GM23338 (cell line): ENCODE data around the gene SLC24A4. TPM values are rescaled to one million over a fixed set of nuclear protein-coding genes. Genes with fewer than 3 reads are reported as not detected.

Experiments used
- ATAC-seq: fragments of 200-7000 bp; cut with Tn5 transposase; 3 replicates; pipeline ENCODE4 v1.9.1; 2020
- DNase-seq: peaks from one replicate; pipeline ENCODE4 v3.0.0-alpha.2; 2015; ENCODE audit warnings: low spot score
- H2AFZ ChIP-seq: fragments of 200-600 bp; sonication (generic); 2 replicates; pipeline ENCODE4 v1.8.0; 2016; ENCODE audit warnings: antibody characterized with exemption, mild to moderate bottlenecking, moderate library complexity
- H3F3A ChIP-seq: fragments of 200-600 bp; sonication (generic); replicated peaks from 2 replicates; pipeline ENCODE4 v1.8.0; 2017; ENCODE audit warnings: antibody characterized with exemption, mixed run types, low read depth
- H3K27ac ChIP-seq: fragments of 200-600 bp; sonication (generic); 2 replicates; pipeline ENCODE4 v1.6.1; 2016; ENCODE audit warnings: low read depth
- H3K27me3 ChIP-seq: fragments of 200-600 bp; sonication (generic); 2 replicates; pipeline ENCODE4 v1.8.0; 2016; ENCODE audit warnings: mild to moderate bottlenecking, mixed run types, moderate library complexity; ENCODE audit not compliant: insufficient read depth
- H3K36me3 ChIP-seq: fragments of 200-600 bp; sonication (generic); 2 replicates; pipeline ENCODE4 v1.8.0; 2016; ENCODE audit warnings: mild to moderate bottlenecking; ENCODE audit not compliant: insufficient read depth
- H3K4me1 ChIP-seq: fragments of 200-600 bp; sonication (generic); 2 replicates; pipeline ENCODE4 v1.8.0; 2016; ENCODE audit warnings: mild to moderate bottlenecking, moderate library complexity; ENCODE audit not compliant: insufficient read depth
- H3K4me2 ChIP-seq: fragments of 200-600 bp; sonication (generic); 2 replicates; pipeline ENCODE4 v1.7.1; 2017; ENCODE audit warnings: mixed run types
- H3K4me3 ChIP-seq: fragments of 200-600 bp; sonication (generic); 2 replicates; pipeline ENCODE4 v1.6.1; 2016; ENCODE audit warnings: mixed run types
- H3K79me2 ChIP-seq: fragments of 200-600 bp; sonication (generic); replicated peaks from 2 replicates; pipeline ENCODE4 v1.8.0; 2017; ENCODE audit warnings: mild to moderate bottlenecking; ENCODE audit not compliant: insufficient read depth
- H3K9me2 ChIP-seq: fragments of 200-600 bp; sonication (generic); 2 replicates; pipeline ENCODE4 v1.8.0; 2017; ENCODE audit not compliant: insufficient read depth
- H4K20me1 ChIP-seq: fragments of 200-600 bp; sonication (generic); replicated peaks from 2 replicates; pipeline ENCODE4 v1.8.0; 2017; ENCODE audit warnings: mild to moderate bottlenecking; ENCODE audit not compliant: insufficient read depth
- H3K27ac Mint-ChIP-seq: 2 replicates; pipeline ENCODE4 v1.8.0; 2020; ENCODE audit warnings: inconsistent platforms, mild to moderate bottlenecking, moderate library complexity, mixed read lengths
- H3K27me3 Mint-ChIP-seq: 3 replicates; pipeline ENCODE4 v1.8.0; 2022; ENCODE audit warnings: low read depth, mild to moderate bottlenecking, moderate library complexity, mixed read lengths, inconsistent platforms; ENCODE audit not compliant: insufficient read depth, poor library complexity
- H3K36me3 Mint-ChIP-seq: 3 replicates; pipeline ENCODE4 v1.8.0; 2021; ENCODE audit warnings: low read depth, mild to moderate bottlenecking, inconsistent platforms, moderate library complexity, mixed read lengths
- H3K4me1 Mint-ChIP-seq: 3 replicates; pipeline ENCODE4 v1.8.0; 2020; ENCODE audit warnings: mild to moderate bottlenecking, inconsistent platforms, mixed read lengths
- H3K4me3 Mint-ChIP-seq: 3 replicates; pipeline ENCODE4 v1.8.0; 2021; ENCODE audit warnings: moderate library complexity, mild to moderate bottlenecking, inconsistent platforms, mixed read lengths
- H3K9me3 Mint-ChIP-seq: 3 replicates; pipeline ENCODE4 v1.8.0; 2020; ENCODE audit warnings: moderate library complexity, mild to moderate bottlenecking, inconsistent platforms, mixed read lengths
- CREB1 ChIP-seq: fragments of 250-450 bp; sonication (Bioruptor Pico); IDR thresholded peaks from 2 replicates; pipeline ENCODE4 v1.5.0; 2020; ENCODE audit warnings: low read depth, mild to moderate bottlenecking, moderate library complexity
- EZH2 ChIP-seq: fragments of 200-600 bp; sonication (generic); IDR thresholded peaks from one replicate; pipeline ENCODE4 v1.8.0; 2017; ENCODE audit warnings: antibody characterized with exemption, mild to moderate bottlenecking, low read depth; ENCODE audit not compliant: unreplicated experiment
- EZH2phosphoT487 ChIP-seq: fragments of 200-600 bp; sonication (generic); IDR thresholded peaks from one replicate; pipeline ENCODE4 v1.8.1; 2018; ENCODE audit warnings: antibody characterized with exemption; ENCODE audit not compliant: unreplicated experiment
- JUNB ChIP-seq: IDR thresholded peaks from one replicate; pipeline ENCODE4 v1.6.1; 2016; ENCODE audit warnings: antibody characterized with exemption; ENCODE audit not compliant: unreplicated experiment
- NANOG ChIP-seq: IDR thresholded peaks from 2 replicates; pipeline ENCODE4 v1.6.1; 2016; ENCODE audit warnings: antibody characterized with exemption, borderline replicate concordance
- POLR2AphosphoS5 ChIP-seq: IDR thresholded peaks from 2 replicates; pipeline ENCODE4 v1.6.1; 2016; ENCODE audit warnings: antibody characterized with exemption, low read depth
- STAT1 ChIP-seq: IDR thresholded peaks from one replicate; pipeline ENCODE4 v1.6.1; 2016; ENCODE audit warnings: antibody characterized with exemption; ENCODE audit not compliant: unreplicated experiment
- ZNF114 ChIP-seq: fragments of 250-450 bp; sonication (Bioruptor Pico); IDR thresholded peaks from 2 replicates; pipeline ENCODE4 v1.5.0; 2020; ENCODE audit warnings: mild to moderate bottlenecking, moderate library complexity
- ZNF331 ChIP-seq: fragments of 250-450 bp; sonication (Bioruptor Pico); IDR thresholded peaks from 2 replicates; pipeline ENCODE4 v1.5.0; 2020; ENCODE audit warnings: low read depth, mild to moderate bottlenecking, moderate library complexity
- polyA plus RNA-seq: library from polyadenylated mRNA; unstranded; fragments of >200 nt; fragmentation: Nextera tagmentation; extraction: Ambion mirVana; gene quantifications from 2 replicates; pipeline ENCODE4 v1.2.1, GENCODE V29; 2016
- total RNA-seq: library from RNA; depleted of rRNA; stranded (reverse); fragments of >200 nt; shearing (Covaris generic); gene quantifications from 2 replicates; pipeline ENCODE4 v1.2.3, GENCODE V29; 2014
- TF ChIP-seq, protein P1 (sequence below), 2 experiments: fragments of 200-600 bp in 1 of 2; sonication (generic) in 1 of 2; conservative IDR thresholded peaks; 2 replicates each; pipeline versions ENCODE4 v1.5.1 to v1.6.1; 2016 to 2017; ENCODE audit warnings: antibody characterized with exemption in 2 of 2, low read depth in 2 of 2, mild to moderate bottlenecking in 2 of 2, moderate library complexity in 1 of 2
- TF ChIP-seq, protein P2 (sequence below): IDR thresholded peaks from 2 replicates; pipeline ENCODE4 v1.6.1; 2016; ENCODE audit warnings: antibody characterized with exemption
- TF ChIP-seq, protein P3 (sequence below): IDR thresholded peaks from one replicate; pipeline ENCODE4 v1.6.1; 2018; ENCODE audit warnings: antibody characterized with exemption; ENCODE audit not compliant: unreplicated experiment
- TF ChIP-seq, protein P4 (sequence below): fragments of 250-450 bp; sonication (Bioruptor Pico); IDR thresholded peaks from 2 replicates; pipeline ENCODE4 v1.5.0; 2020; ENCODE audit warnings: mild to moderate bottlenecking, moderate library complexity

Gene SLC24A4
- total and polyA plus RNA-seq, 2 experiments from 2014 or later: 0.06 to 0.38 TPM

DNA sequence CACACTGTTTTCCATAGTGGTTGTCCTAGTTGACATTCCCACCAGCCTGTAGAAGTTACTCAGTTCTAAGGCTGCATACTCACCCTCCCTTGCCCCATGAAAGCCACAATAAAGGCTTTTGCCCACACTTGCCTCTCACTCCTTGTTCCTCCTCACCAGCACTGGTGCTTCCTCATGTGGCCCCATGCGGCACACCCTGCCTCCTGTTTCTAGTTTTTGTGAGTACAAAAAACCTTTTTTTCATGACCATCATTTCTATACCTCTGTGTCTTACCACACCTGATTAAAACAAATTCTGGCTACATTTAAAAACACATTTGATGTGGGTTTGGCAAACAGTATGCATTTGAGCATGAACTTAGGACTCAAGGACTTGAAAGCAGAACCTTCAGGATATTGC, 149.9 kb downstream of the SLC24A4 start:
- Histone ChIP-seq H3F3A (no peaks in the 10 kb centered on the region), H3K4me2 (no peak overlapping the region), H3K27ac (no peak overlapping the region), H3K4me1 (peaks cover 10% of the 10 kb centered on the region), H3K4me3 (no peak overlapping the region), H3K9me2 (peaks cover 10% of the 10 kb centered on the region; the same call in 1 of the 2 replicates), H2AFZ (peak overlapping the region; percentile 72; the same call in 1 of the 2 replicates), H3K79me2 (no peaks in the 10 kb centered on the region), H4K20me1 (no peaks in the 10 kb centered on the region), H3K36me3 (no peaks in the 10 kb centered on the region), H3K27me3 (no peaks in the 10 kb centered on the region)
- H3K9me3 Mint-ChIP-seq: peaks cover 14% of the 10 kb centered on the region
- ATAC-seq: no peak
- peaks cover 2% of the 10 kb centered on the region for H3K27me3 Mint-ChIP-seq
- H3K4me3 Mint-ChIP-seq: no peak overlapping the region
- peaks cover 8% of the 10 kb centered on the region; the same call in 2 of the 3 replicates for H3K36me3 Mint-ChIP-seq
- H3K27ac Mint-ChIP-seq: no peak overlapping the region
- TF ChIP-seq, protein P1, sequence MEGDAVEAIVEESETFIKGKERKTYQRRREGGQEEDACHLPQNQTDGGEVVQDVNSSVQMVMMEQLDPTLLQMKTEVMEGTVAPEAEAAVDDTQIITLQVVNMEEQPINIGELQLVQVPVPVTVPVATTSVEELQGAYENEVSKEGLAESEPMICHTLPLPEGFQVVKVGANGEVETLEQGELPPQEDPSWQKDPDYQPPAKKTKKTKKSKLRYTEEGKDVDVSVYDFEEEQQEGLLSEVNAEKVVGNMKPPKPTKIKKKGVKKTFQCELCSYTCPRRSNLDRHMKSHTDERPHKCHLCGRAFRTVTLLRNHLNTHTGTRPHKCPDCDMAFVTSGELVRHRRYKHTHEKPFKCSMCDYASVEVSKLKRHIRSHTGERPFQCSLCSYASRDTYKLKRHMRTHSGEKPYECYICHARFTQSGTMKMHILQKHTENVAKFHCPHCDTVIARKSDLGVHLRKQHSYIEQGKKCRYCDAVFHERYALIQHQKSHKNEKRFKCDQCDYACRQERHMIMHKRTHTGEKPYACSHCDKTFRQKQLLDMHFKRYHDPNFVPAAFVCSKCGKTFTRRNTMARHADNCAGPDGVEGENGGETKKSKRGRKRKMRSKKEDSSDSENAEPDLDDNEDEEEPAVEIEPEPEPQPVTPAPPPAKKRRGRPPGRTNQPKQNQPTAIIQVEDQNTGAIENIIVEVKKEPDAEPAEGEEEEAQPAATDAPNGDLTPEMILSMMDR (conservative IDR thresholded peaks at IDR 0.05; ENCODE audit: low read depth in 2 of 2): no peak
- TF ChIP-seq ZNF331 (CRISPR knock-in tag): no peak
- TF ChIP-seq POLR2AphosphoS5: no peak
- no peak for TF ChIP-seq ZNF114 (CRISPR knock-in tag)
- TF ChIP-seq CREB1: no peak
- no peak for TF ChIP-seq EZH2
- TF ChIP-seq, protein P2, sequence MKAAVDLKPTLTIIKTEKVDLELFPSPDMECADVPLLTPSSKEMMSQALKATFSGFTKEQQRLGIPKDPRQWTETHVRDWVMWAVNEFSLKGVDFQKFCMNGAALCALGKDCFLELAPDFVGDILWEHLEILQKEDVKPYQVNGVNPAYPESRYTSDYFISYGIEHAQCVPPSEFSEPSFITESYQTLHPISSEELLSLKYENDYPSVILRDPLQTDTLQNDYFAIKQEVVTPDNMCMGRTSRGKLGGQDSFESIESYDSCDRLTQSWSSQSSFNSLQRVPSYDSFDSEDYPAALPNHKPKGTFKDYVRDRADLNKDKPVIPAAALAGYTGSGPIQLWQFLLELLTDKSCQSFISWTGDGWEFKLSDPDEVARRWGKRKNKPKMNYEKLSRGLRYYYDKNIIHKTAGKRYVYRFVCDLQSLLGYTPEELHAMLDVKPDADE: no peak
- TF ChIP-seq JUNB: no peak
- TF ChIP-seq, protein P3, sequence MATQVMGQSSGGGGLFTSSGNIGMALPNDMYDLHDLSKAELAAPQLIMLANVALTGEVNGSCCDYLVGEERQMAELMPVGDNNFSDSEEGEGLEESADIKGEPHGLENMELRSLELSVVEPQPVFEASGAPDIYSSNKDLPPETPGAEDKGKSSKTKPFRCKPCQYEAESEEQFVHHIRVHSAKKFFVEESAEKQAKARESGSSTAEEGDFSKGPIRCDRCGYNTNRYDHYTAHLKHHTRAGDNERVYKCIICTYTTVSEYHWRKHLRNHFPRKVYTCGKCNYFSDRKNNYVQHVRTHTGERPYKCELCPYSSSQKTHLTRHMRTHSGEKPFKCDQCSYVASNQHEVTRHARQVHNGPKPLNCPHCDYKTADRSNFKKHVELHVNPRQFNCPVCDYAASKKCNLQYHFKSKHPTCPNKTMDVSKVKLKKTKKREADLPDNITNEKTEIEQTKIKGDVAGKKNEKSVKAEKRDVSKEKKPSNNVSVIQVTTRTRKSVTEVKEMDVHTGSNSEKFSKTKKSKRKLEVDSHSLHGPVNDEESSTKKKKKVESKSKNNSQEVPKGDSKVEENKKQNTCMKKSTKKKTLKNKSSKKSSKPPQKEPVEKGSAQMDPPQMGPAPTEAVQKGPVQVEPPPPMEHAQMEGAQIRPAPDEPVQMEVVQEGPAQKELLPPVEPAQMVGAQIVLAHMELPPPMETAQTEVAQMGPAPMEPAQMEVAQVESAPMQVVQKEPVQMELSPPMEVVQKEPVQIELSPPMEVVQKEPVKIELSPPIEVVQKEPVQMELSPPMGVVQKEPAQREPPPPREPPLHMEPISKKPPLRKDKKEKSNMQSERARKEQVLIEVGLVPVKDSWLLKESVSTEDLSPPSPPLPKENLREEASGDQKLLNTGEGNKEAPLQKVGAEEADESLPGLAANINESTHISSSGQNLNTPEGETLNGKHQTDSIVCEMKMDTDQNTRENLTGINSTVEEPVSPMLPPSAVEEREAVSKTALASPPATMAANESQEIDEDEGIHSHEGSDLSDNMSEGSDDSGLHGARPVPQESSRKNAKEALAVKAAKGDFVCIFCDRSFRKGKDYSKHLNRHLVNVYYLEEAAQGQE: no peak
- no peak for TF ChIP-seq STAT1
- no peak for TF ChIP-seq NANOG
- TF ChIP-seq EZH2phosphoT487: no peak
- TF ChIP-seq, protein P4, sequence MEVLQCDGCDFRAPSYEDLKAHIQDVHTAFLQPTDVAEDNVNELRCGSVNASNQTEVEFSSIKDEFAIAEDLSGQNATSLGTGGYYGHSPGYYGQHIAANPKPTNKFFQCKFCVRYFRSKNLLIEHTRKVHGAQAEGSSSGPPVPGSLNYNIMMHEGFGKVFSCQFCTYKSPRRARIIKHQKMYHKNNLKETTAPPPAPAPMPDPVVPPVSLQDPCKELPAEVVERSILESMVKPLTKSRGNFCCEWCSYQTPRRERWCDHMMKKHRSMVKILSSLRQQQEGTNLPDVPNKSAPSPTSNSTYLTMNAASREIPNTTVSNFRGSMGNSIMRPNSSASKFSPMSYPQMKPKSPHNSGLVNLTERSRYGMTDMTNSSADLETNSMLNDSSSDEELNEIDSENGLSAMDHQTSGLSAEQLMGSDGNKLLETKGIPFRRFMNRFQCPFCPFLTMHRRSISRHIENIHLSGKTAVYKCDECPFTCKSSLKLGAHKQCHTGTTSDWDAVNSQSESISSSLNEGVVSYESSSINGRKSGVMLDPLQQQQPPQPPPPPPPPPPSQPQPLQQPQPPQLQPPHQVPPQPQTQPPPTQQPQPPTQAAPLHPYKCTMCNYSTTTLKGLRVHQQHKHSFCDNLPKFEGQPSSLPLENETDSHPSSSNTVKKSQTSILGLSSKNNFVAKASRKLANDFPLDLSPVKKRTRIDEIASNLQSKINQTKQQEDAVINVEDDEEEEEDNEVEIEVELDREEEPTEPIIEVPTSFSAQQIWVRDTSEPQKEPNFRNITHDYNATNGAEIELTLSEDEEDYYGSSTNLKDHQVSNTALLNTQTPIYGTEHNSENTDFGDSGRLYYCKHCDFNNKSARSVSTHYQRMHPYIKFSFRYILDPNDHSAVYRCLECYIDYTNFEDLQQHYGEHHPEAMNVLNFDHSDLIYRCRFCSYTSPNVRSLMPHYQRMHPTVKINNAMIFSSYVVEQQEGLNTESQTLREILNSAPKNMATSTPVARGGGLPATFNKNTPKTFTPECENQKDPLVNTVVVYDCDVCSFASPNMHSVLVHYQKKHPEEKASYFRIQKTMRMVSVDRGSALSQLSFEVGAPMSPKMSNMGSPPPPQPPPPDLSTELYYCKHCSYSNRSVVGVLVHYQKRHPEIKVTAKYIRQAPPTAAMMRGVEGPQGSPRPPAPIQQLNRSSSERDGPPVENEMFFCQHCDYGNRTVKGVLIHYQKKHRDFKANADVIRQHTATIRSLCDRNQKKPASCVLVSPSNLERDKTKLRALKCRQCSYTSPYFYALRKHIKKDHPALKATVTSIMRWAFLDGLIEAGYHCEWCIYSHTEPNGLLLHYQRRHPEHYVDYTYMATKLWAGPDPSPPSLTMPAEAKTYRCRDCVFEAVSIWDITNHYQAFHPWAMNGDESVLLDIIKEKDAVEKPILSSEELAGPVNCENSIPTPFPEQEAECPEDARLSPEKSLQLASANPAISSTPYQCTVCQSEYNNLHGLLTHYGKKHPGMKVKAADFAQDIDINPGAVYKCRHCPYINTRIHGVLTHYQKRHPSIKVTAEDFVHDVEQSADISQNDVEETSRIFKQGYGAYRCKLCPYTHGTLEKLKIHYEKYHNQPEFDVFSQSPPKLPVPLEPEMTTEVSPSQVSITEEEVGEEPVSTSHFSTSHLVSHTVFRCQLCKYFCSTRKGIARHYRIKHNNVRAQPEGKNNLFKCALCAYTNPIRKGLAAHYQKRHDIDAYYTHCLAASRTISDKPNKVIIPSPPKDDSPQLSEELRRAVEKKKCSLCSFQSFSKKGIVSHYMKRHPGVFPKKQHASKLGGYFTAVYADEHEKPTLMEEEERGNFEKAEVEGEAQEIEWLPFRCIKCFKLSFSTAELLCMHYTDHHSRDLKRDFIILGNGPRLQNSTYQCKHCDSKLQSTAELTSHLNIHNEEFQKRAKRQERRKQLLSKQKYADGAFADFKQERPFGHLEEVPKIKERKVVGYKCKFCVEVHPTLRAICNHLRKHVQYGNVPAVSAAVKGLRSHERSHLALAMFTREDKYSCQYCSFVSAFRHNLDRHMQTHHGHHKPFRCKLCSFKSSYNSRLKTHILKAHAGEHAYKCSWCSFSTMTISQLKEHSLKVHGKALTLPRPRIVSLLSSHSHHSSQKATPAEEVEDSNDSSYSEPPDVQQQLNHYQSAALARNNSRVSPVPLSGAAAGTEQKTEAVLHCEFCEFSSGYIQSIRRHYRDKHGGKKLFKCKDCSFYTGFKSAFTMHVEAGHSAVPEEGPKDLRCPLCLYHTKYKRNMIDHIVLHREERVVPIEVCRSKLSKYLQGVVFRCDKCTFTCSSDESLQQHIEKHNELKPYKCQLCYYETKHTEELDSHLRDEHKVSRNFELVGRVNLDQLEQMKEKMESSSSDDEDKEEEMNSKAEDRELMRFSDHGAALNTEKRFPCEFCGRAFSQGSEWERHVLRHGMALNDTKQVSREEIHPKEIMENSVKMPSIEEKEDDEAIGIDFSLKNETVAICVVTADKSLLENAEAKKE (CRISPR knock-in tag): no peak
- H3K4me1 Mint-ChIP-seq: peaks cover 36% of the 10 kb centered on the region
- DNase-seq: no peak
